GM18498 (cell line): Measurements from ENCODE around the gene DRD1.

ENCODE experiments used
- ATAC-seq: cut with Tn5 transposase; IDR thresholded peaks from one replicate; pipeline ENCODE4 v1.9.1; 2021; ENCODE audit warnings: mild to moderate bottlenecking, moderate library complexity; ENCODE audit not compliant: unreplicated experiment

The DRD1 gene

GRCh38 chr5:175444060-175444904 lies at the start of gene DRD1:
DRD1 (minus strand) TSS chr5:175444182; CDS start chr5:175443099, 1,083 bp downstream.
- peak; percentile 61 for ATAC-seq

DNA sequence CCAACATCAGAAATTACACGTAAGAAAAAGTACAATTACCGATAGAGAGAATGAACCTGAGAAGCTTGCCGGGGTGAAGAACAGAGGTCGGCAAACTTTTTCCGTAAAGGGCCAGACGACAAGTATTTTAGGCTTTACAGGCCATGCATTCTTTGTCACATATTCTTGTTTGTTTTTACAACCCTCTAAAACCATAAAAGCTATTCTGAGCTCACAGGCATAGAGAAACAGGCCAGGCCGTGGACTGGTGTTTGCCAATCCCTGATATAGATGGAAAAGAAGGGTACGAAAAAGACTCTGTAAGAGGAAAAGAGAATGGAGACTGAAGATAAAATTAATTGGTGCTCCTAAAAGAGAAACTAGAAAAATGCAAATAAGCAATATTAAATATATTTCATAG lies 49.7 kb upstream of the DRD1 start:
- no peak for ATAC-seq

GRCh38 chr5:175493260-175493659 lies 49.3 kb upstream of the DRD1 start:
- no peak for ATAC-seq

- no peak for ATAC-seq
Measured at GRCh38 chr5:175491223-175491622, 47.2 kb upstream of the DRD1 start.

GRCh38 chr5:175489693-175490443 lies 45.9 kb upstream of the DRD1 start:
- ATAC-seq, result no peak

GRCh38 chr5:175487514-175488222 lies 43.7 kb upstream of the DRD1 start:
- no peak for ATAC-seq

GRCh38 chr5:175485631-175486030 lies 41.6 kb upstream of the DRD1 start:
- ATAC-seq, result no peak

- ATAC-seq, result no peak
Measured at GRCh38 chr5:175484829-175485228, 40.8 kb upstream of the DRD1 start.

- no peak for ATAC-seq
Measured at GRCh38 chr5:175484322-175484721, 40.3 kb upstream of the DRD1 start.

- ATAC-seq, result no peak
Measured at GRCh38 chr5:175483337-175483736, 39.4 kb upstream of the DRD1 start.

GRCh38 chr5:175479125-175479881 lies 35.3 kb upstream of the DRD1 start:
- peak; percentile 3 for ATAC-seq

DNA sequence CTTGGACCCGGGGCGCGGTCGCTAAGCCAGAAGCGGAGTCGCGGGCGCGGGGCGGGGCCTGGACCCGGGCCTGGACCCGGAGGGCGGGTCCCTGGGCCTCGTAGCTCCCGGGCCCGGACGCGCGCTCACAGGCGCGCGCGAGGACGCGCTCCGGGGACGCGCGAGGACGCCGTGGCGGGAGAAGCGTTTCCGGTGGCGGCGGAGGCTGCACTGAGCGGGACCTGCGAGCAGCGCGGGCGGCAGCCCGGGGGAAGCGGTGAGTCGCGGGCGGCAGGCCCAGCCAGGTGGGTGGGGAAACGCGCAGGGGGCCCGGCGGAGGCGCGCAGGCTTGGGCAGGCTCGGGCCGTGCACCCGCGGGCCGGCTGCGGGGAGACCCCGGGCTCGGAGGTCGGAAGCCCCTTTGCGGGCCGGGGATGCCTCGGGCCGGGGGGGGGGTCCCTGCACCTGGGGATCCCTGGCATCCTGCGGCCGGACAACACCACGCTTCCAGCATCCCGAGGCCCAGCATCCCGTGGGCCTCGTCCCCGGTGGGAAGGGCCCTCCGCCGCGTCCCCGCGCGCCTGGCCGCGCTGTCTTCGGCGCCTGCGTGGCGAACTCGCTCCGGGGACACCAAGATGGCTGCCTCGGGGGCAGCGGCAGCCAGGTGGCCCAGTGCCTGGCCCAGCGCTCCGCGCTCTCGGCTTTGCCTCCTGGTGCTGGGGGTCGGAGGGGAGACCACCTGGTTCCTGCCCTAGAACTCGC lies 34.6 kb upstream of the DRD1 start, which contains the start of gene SFXN1:
TSS of gene SFXN1 (plus strand) at position 177 of the 741 bp plus-strand sequence. CDS start 13,544 bp downstream, outside the sequence.
- peak; percentile 90 for ATAC-seq

DNA sequence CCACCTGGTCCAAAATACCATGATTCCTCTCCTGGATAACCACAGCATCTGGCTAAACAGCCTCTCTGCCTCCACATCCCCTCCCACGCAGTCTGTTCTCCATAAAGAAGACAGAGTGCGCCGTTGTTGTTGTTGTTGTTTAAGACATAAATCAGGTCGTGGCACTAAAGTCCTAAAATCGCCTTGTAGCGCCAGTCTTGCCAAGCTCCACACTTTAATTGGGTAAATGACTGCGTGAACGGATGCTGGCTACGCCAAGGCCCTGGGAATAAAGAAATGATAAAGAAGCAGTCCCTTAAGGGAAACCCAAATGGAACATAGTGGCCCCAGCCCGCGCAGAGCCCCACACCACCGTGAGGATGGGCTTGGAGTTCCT lies 34.0 kb upstream of the DRD1 start:
- ATAC-seq, result no peak

DNA sequence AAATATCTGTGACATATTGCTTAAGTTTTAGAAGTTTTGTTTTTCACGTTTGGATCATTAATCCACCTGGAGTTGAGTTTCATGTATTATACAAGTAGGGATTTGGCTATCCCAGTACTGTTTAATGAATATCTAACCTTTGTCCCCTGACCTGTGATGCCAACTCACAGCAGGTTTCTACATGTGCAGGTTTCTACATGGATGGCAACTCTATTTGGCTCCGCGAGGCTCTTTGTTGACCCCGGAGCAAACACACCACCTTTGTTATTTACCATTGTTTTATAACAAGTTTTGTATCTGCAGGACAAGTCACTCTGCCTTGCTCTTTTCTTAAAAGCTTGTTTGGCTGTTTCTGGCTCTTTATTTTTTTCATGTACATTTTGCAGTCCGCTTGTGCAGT lies 33.5 kb upstream of the DRD1 start:
- ATAC-seq, result no peak

- no peak for ATAC-seq
Measured at GRCh38 chr5:175475248-175475647, 31.3 kb upstream of the DRD1 start.

- no peak for ATAC-seq
Measured at GRCh38 chr5:175472378-175472777, 28.4 kb upstream of the DRD1 start.

GRCh38 chr5:175471628-175472027 lies 27.6 kb upstream of the DRD1 start:
- no peak for ATAC-seq

GRCh38 chr5:175471196-175471595 lies 27.2 kb upstream of the DRD1 start:
- no peak for ATAC-seq

GRCh38 chr5:175470781-175471180 lies 26.8 kb upstream of the DRD1 start:
- ATAC-seq, result no peak

DNA sequence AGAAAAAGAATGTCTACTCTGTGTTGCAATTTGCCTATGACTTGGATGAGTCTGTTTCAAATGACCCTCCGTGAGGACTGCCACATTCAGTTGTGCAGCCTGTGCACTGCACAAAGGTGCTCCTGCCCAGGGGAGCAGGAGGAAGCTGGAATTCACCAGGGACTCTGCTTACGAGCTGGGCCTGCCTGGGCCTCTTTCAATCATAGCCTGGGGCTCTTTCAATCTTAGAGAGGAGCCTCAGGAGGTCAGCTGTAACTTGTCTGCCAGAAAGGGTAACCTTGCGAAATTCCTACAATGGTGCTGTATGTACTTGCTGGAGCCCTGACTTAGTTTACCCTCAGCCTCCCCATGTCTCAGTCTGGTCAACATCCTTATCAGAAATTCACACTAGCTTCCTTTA lies 25.9 kb upstream of the DRD1 start:
- ATAC-seq, result no peak
